HepG2 (cell line): ENCODE results near the gene RABEP2. TPM values are rescaled to one million over a fixed set of nuclear protein-coding genes. Genes with fewer than 3 reads are reported as not detected.

Experiments used
- CREM ChIP-seq, 2 experiments: sonication (generic) in 1 of 2; formaldehyde crosslinking in 1 of 2; IDR thresholded peaks; 2 replicates each; pipeline versions ENCODE4 v1.4.0 to v1.6.1; 2016 to 2020; ENCODE audit warnings: antibody characterized with exemption in 1 of 2, mild to moderate bottlenecking in 1 of 2, missing genetic modification reagents in 1 of 2
- HDAC6 ChIP-seq: fragments of 200-600 bp; sonication (generic); IDR thresholded peaks from 2 replicates; pipeline ENCODE4 v1.7.0; 2017; ENCODE audit warnings: mild to moderate bottlenecking, antibody characterized with exemption, low read length, low read depth
- IKZF1 ChIP-seq: fragments of 450-650 bp; IDR thresholded peaks from 2 replicates; pipeline ENCODE4 v1.7.1; 2016
- IRF2 ChIP-seq: IDR thresholded peaks from 2 replicates; pipeline ENCODE4 v1.6.1; 2018; ENCODE audit warnings: missing genetic modification reagents, missing compliant biosample characterization
- MATR3 ChIP-seq: sonication (generic); formaldehyde crosslinking; IDR thresholded peaks from 2 replicates; pipeline ENCODE4 v1.4.0; 2020; ENCODE audit warnings: missing genetic modification reagents
- MED8 ChIP-seq: sonication (generic); formaldehyde crosslinking; IDR thresholded peaks from 2 replicates; pipeline ENCODE4 v1.8.1; 2023; ENCODE audit warnings: mild to moderate bottlenecking, missing genetic modification reagents; ENCODE audit not compliant: insufficient replicate concordance
- NCOR1 ChIP-seq: fragments of 200-600 bp; sonication (generic); IDR thresholded peaks from 2 replicates; pipeline ENCODE4 v1.7.0; 2017; ENCODE audit warnings: antibody characterized with exemption, low read length, borderline replicate concordance
- PAF1 ChIP-seq: IDR thresholded peaks from 2 replicates; pipeline ENCODE4 v1.6.1; 2016; ENCODE audit warnings: missing genetic modification reagents, missing compliant biosample characterization
- SMAD9 ChIP-seq: sonication (generic); formaldehyde crosslinking; IDR thresholded peaks from 2 replicates; pipeline ENCODE4 v1.5.1; 2020; ENCODE audit warnings: mild to moderate bottlenecking, missing genetic modification reagents
- UBTF ChIP-seq: sonication (generic); formaldehyde crosslinking; IDR thresholded peaks from 2 replicates; pipeline ENCODE4 v1.4.0; 2020; ENCODE audit warnings: mild to moderate bottlenecking, missing genetic modification reagents
- XBP1 ChIP-seq: sonication (generic); formaldehyde crosslinking; IDR thresholded peaks from 2 replicates; pipeline ENCODE4 v1.5.0; 2020; ENCODE audit warnings: missing genetic modification reagents
- ZBTB21 ChIP-seq: sonication (generic); formaldehyde crosslinking; IDR thresholded peaks from 2 replicates; pipeline ENCODE4 v1.4.0; 2020; ENCODE audit warnings: missing genetic modification reagents
- ZNF18 ChIP-seq: sonication (generic); formaldehyde crosslinking; IDR thresholded peaks from 2 replicates; pipeline ENCODE4 v1.8.0; 2022; ENCODE audit warnings: mild to moderate bottlenecking, missing genetic modification reagents; ENCODE audit not compliant: insufficient replicate concordance
- ZNF235 ChIP-seq: sonication (generic); formaldehyde crosslinking; IDR thresholded peaks from 2 replicates; pipeline ENCODE4 v1.8.1; 2023; ENCODE audit warnings: mild to moderate bottlenecking, missing genetic modification reagents, borderline replicate concordance
- ZNF343 ChIP-seq: sonication (generic); formaldehyde crosslinking; IDR thresholded peaks from 2 replicates; pipeline ENCODE4 v1.4.0; 2020; ENCODE audit warnings: mild to moderate bottlenecking, missing genetic modification reagents
- ZNF562 ChIP-seq: sonication (generic); formaldehyde crosslinking; IDR thresholded peaks from 2 replicates; pipeline ENCODE4 v1.8.0; 2022; ENCODE audit warnings: missing genetic modification reagents, borderline replicate concordance
- polyA plus RNA-seq, 8 experiments: library from polyadenylated mRNA; depleted of rRNA in 3 of 8; stranded (reverse) in 7 of 8; unstranded in 1 of 8; fragments of >200 nt; fragmentation: Illumina TruSeq in 4 of 8; extraction: Trizol in 4 of 8; gene quantifications; 2 replicates each; pipeline versions ENCODE4 v1.2.1 to v1.2.3, GENCODE V29; 2011 to 2016; ENCODE audit warnings: low read depth in 4 of 8, missing spikeins in 1 of 8, mixed read lengths in 1 of 8; ENCODE audit not compliant: insufficient read depth in 1 of 8
- total RNA-seq, 5 experiments: library from RNA; depleted of rRNA; stranded (reverse); fragments of >200 nt; fragmentation: Illumina TruSeq; extraction: Trizol; gene quantifications; 2 replicates each; pipeline ENCODE4 v1.2.3, GENCODE V29; 2016; ENCODE audit warnings: low read depth in 1 of 5
- TF ChIP-seq, protein P1 (sequence below): sonication (generic); formaldehyde crosslinking; IDR thresholded peaks from 2 replicates; pipeline ENCODE4 v1.5.1; 2020; ENCODE audit warnings: mild to moderate bottlenecking, missing genetic modification reagents, borderline replicate concordance
- TF ChIP-seq, protein P2 (sequence below): sonication (generic); formaldehyde crosslinking; conservative IDR thresholded peaks from 2 replicates; pipeline ENCODE4 v1.5.0; 2020; ENCODE audit warnings: missing genetic modification reagents
- TF ChIP-seq, protein P3 (sequence below): sonication (generic); formaldehyde crosslinking; IDR thresholded peaks from 2 replicates; pipeline ENCODE4 v1.4.0; 2020; ENCODE audit warnings: missing genetic modification reagents; ENCODE audit errors: not compliant biosample characterization
- TF ChIP-seq, protein P4 (sequence below): sonication (generic); formaldehyde crosslinking; conservative IDR thresholded peaks from 2 replicates; pipeline ENCODE4 v1.8.0; 2022; ENCODE audit warnings: low read depth, missing genetic modification reagents

RABEP2 gene
- total and polyA plus RNA-seq, 2 of the 13 experiments (the other 11 are each of a cell fraction or from before 2014, with no cell fraction given): 10.8 to 18.4 TPM

- TF ChIP-seq, protein P1, sequence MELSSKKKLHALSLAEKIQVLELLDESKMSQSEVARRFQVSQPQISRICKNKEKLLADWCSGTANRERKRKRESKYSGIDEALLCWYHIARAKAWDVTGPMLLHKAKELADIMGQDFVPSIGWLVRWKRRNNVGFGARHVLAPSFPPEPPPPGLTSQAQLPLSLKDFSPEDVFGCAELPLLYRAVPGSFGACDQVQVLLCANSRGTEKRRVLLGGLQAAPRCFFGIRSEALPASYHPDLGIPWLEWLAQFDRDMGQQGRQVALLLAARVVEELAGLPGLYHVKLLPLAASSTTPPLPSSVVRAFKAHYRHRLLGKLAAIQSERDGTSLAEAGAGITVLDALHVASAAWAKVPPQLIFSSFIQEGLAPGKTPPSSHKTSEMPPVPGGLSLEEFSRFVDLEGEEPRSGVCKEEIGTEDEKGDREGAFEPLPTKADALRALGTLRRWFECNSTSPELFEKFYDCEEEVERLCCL: no peak
- TF ChIP-seq ZNF235 (CRISPR knock-in tag) (no peak), IKZF1 (no peak), ZBTB21 (no peak), PAF1 (no peak), XBP1 (CRISPR knock-in tag) (no peak), NCOR1 (peak; percentile 24; the same call in 1 of the 2 replicates), MATR3 (CRISPR knock-in tag) (no peak), MED8 (CRISPR knock-in tag) (no peak), UBTF (CRISPR knock-in tag) (peak; percentile 41; the same call in 1 of the 2 replicates), ZNF562 (no peak), ZNF18 (CRISPR knock-in tag) (no peak), ZNF343 (CRISPR knock-in tag) (no peak), SMAD9 (no peak), IRF2 (no peak), HDAC6 (no peak), CREM (IDR thresholded peaks at IDR 0.05) (no peak), CREM (CRISPR knock-in tag; IDR thresholded peaks at IDR 0.05) (no peak)
- TF ChIP-seq, protein P2, sequence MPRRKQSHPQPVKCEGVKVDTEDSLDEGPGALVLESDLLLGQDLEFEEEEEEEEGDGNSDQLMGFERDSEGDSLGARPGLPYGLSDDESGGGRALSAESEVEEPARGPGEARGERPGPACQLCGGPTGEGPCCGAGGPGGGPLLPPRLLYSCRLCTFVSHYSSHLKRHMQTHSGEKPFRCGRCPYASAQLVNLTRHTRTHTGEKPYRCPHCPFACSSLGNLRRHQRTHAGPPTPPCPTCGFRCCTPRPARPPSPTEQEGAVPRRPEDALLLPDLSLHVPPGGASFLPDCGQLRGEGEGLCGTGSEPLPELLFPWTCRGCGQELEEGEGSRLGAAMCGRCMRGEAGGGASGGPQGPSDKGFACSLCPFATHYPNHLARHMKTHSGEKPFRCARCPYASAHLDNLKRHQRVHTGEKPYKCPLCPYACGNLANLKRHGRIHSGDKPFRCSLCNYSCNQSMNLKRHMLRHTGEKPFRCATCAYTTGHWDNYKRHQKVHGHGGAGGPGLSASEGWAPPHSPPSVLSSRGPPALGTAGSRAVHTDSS (CRISPR knock-in tag): no peak
- TF ChIP-seq, protein P3, sequence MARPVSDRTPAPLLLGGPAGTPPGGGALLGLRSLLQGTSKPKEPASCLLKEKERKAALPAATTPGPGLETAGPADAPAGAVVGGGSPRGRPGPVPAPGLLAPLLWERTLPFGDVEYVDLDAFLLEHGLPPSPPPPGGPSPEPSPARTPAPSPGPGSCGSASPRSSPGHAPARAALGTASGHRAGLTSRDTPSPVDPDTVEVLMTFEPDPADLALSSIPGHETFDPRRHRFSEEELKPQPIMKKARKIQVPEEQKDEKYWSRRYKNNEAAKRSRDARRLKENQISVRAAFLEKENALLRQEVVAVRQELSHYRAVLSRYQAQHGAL: no peak
- TF ChIP-seq, protein P4, sequence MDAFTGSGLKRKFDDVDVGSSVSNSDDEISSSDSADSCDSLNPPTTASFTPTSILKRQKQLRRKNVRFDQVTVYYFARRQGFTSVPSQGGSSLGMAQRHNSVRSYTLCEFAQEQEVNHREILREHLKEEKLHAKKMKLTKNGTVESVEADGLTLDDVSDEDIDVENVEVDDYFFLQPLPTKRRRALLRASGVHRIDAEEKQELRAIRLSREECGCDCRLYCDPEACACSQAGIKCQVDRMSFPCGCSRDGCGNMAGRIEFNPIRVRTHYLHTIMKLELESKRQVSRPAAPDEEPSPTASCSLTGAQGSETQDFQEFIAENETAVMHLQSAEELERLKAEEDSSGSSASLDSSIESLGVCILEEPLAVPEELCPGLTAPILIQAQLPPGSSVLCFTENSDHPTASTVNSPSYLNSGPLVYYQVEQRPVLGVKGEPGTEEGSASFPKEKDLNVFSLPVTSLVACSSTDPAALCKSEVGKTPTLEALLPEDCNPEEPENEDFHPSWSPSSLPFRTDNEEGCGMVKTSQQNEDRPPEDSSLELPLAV (CRISPR knock-in tag): no peak
Measured at GRCh38 chr16:28865722-28866453, 59.1 kb downstream of the RABEP2 start (continued).
